NB4 (cell line): Measurements from ENCODE around the gene POLG2.

Experiments
- DNase-seq: peaks from one replicate; pipeline ENCODE4 v3.0.0; 2010; ENCODE audit warnings: low read depth
- H3K4me3 ChIP-seq: one replicate; pipeline ENCODE4 v1.5.1; 2011; ENCODE audit warnings: mild to moderate bottlenecking, low read depth, low read length, moderate library complexity
- MYC ChIP-seq: IDR thresholded peaks from 2 replicates; pipeline ENCODE4 v1.6.1; 2011; ENCODE audit warnings: low read depth, low read length
- POLR2A ChIP-seq: IDR thresholded peaks from 2 replicates; pipeline ENCODE4 v1.6.1; 2011; ENCODE audit warnings: mild to moderate bottlenecking; ENCODE audit not compliant: insufficient read length; ENCODE audit errors: extremely low read depth
- TF ChIP-seq, protein P1 (sequence below): IDR thresholded peaks from 2 replicates; pipeline ENCODE4 v1.6.1; 2011; ENCODE audit warnings: low read depth, low read length
- TF ChIP-seq, protein P2 (sequence below): IDR thresholded peaks from one replicate; pipeline ENCODE4 v1.5.1; 2012; ENCODE audit warnings: low read depth, low read length

The POLG2 gene

DNA sequence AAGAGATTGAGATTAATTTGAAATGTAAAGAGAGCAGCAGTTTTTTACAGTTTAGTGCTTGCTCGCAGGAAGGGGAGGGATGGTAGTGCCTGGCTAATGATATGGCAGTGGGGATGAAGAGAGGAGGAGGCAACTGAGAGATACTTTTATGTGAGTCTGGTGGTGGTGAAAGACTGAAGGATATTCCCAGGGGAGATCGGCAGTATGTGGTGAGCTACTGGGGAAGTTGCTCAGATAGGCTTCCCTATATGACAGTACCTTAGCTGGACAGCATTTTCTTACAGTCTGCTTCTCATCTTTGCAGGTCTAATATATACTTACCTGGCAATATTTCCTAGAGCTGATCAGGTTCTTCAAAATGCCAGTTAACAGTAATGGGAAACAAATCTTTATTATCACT, 18.6 kb upstream of the POLG2 start:
- H3K4me3 ChIP-seq, result no peak overlapping the region
- DNase-seq, result peak; percentile 89
- TF ChIP-seq, protein P1, sequence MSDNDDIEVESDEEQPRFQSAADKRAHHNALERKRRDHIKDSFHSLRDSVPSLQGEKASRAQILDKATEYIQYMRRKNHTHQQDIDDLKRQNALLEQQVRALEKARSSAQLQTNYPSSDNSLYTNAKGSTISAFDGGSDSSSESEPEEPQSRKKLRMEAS, result no peak
- TF ChIP-seq POLR2A, result no peak
- TF ChIP-seq, protein P2, sequence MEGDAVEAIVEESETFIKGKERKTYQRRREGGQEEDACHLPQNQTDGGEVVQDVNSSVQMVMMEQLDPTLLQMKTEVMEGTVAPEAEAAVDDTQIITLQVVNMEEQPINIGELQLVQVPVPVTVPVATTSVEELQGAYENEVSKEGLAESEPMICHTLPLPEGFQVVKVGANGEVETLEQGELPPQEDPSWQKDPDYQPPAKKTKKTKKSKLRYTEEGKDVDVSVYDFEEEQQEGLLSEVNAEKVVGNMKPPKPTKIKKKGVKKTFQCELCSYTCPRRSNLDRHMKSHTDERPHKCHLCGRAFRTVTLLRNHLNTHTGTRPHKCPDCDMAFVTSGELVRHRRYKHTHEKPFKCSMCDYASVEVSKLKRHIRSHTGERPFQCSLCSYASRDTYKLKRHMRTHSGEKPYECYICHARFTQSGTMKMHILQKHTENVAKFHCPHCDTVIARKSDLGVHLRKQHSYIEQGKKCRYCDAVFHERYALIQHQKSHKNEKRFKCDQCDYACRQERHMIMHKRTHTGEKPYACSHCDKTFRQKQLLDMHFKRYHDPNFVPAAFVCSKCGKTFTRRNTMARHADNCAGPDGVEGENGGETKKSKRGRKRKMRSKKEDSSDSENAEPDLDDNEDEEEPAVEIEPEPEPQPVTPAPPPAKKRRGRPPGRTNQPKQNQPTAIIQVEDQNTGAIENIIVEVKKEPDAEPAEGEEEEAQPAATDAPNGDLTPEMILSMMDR, result no peak
- TF ChIP-seq MYC, result no peak

DNA sequence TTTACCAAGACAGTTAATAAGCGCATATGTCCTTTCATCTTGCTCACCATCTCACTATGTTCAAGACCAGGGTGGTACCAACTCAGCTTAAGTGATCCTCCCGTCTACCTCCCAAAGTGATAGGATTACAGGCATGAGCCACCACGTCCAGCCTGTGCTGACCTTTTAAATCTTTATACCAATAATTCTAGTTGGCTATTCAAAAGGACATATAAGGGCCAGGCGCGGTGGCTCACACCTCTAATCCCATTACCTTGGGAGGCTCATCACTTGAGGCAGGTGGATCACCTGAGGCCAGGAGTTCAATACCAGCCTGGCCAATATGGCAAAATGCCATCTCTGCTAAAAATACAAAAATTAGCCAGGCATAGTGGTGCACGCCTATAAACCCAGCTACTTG, 12.3 kb upstream of the POLG2 start:
- TF ChIP-seq, protein P1, result no peak
- TF ChIP-seq, protein P2, result no peak
- TF ChIP-seq MYC (no peak), POLR2A (no peak)
- peak overlapping the region; percentile 34 for H3K4me3 ChIP-seq
- no peak for DNase-seq

DNA sequence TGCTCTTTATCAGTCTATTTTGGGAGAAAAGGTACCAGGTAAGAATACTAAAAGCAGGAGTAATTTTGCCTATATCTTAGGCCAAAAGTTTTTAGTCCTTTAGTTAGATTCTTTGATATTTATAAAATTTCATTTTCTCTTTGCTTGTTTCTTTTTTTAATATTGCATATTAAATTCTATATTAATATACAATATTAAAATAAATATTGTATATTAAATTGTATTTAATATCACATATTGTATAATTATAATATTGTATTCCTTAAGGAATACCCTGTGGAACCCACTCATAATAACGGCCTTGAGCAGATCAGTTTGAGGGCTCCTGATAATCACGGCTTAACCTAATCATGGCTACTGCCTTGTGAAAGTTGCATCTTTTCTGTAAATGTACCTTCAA, 11.8 kb upstream of the POLG2 start:
- H3K4me3 ChIP-seq, result peak overlapping the region; percentile 99
- DNase-seq, result no peak
- TF ChIP-seq POLR2A (no peak), MYC (no peak)
- TF ChIP-seq, protein P2, result no peak
- TF ChIP-seq, protein P1, result no peak

DNA sequence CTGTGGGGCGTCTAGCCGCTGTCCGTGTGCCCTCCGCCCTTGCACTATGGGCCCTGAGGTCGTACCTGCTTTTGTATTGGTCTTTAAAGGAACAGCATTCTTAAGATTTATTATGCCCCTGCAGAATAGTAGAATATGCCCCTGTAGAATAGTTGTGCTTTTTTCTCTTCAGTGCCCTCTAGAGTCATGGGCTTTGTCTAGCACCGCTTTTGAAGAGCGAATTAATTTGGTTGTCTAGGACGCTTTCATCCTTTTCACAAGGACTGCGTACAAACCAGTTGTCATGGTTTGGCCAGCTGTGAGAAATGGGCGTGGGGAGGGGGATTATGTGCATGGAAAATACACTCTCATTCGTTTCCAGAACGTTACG, 10.5 kb upstream of the POLG2 start:
- DNase-seq, result peak; percentile 80
- H3K4me3 ChIP-seq, result peak overlapping the region; percentile 99
- no peak for TF ChIP-seq MYC
- TF ChIP-seq, protein P2, result peak; percentile 43
- TF ChIP-seq POLR2A, result no peak
- TF ChIP-seq, protein P1, result no peak

DNA sequence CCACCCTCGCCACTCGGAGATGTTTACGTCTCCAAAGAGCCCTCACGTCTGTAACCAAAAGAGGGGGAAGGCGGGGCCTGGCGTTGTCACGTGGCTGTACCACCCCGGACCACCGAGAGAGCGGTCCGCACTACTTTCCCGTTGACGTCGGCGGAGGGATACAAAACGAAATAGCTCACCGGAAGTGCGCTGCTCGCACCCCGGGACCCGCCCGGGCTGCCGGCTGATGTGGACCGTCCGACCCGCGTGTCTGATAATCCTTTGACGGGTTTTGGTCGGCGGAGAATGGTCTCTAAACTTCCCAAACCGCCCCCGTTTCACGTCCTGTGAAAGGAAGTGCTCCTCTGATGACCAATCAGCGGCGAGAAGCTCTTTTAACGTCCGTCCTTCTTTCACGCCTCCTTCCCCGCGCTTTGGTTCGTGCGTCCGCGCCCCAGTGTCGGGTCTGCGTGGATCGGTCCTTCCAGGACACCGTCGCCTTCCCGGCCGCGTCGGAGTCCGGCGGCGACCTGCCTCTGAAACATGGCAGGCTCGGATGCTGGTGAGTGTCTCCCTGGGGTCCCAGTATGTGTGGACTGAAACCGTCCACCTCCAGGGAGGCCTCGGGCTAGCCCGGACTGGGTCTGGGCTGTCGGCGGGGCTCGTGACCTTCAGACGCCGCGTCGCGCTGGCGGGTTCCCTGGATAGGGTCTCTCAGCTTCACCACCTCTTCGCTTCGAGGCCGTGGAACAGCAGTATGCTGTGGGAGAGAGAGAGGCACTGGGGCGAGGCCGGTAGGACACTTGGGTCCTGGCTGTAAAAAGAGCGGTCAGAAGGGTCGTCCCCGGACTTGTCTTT, 9.9 kb upstream of the POLG2 start, which contains the start of gene CEP95:
CEP95 (plus strand) TSS at position 402 of the 837 bp plus-strand sequence; CDS start at position 523, 121 bp downstream.
- peak; percentile 97 for DNase-seq
- TF ChIP-seq, protein P2, result no peak
- TF ChIP-seq POLR2A, result peak; percentile 54
- TF ChIP-seq, protein P1, result peak; percentile 90
- peak; percentile 80; the same call in 1 of the 2 replicates for TF ChIP-seq MYC
- H3K4me3 ChIP-seq, result peak within 1 kb of the TSS; percentile 99
